OCI-LY1 (cell line): ENCODE measurements around the gene BUB1.

Source experiments
- H2AFZ ChIP-seq: fragments of 200-600 bp; sonication (generic), shearing (Covaris generic); 2 replicates; pipeline ENCODE4 v1.6.0; 2014; ENCODE audit warnings: antibody characterized with exemption, mild to moderate bottlenecking, low read length
- H3F3A ChIP-seq: fragments of 200-600 bp; sonication (generic), shearing (Covaris generic); 2 replicates; pipeline ENCODE4 v1.6.0; 2014; ENCODE audit warnings: mild to moderate bottlenecking, antibody characterized with exemption, low read length, moderate library complexity; ENCODE audit not compliant: insufficient read depth
- H3K27ac ChIP-seq: fragments of 200-600 bp; sonication (generic); 2 replicates; pipeline ENCODE4 v1.5.1; 2014; ENCODE audit warnings: low read length, mixed run types, mild to moderate bottlenecking, low read depth; ENCODE audit not compliant: poor library complexity, severe bottlenecking
- H3K27me3 ChIP-seq: fragments of 200-600 bp; sonication (generic); 2 replicates; pipeline ENCODE4 v1.6.0; 2014; ENCODE audit warnings: antibody characterized with exemption, mild to moderate bottlenecking, low read length, moderate library complexity; ENCODE audit not compliant: insufficient read depth
- H3K36me3 ChIP-seq: fragments of 200-600 bp; sonication (generic); 2 replicates; pipeline ENCODE4 v1.6.1; 2014; ENCODE audit warnings: mild to moderate bottlenecking, antibody characterized with exemption, low read length, moderate library complexity, mixed read lengths; ENCODE audit not compliant: insufficient read depth
- H3K4me1 ChIP-seq: fragments of 200-600 bp; sonication (generic); 2 replicates; pipeline ENCODE4 v1.5.1; 2014; ENCODE audit warnings: mild to moderate bottlenecking, low read length, moderate library complexity; ENCODE audit not compliant: insufficient read depth, severe bottlenecking
- H3K4me2 ChIP-seq: fragments of 200-600 bp; sonication (generic), shearing (Covaris generic); 2 replicates; pipeline ENCODE4 v1.6.1; 2014; ENCODE audit warnings: low read length
- H3K4me3 ChIP-seq: fragments of 200-600 bp; sonication (generic); 2 replicates; pipeline ENCODE4 v1.5.1; 2014; ENCODE audit warnings: low read length, low read depth, mild to moderate bottlenecking, mixed read lengths; ENCODE audit not compliant: poor library complexity, severe bottlenecking
- H3K79me2 ChIP-seq: fragments of 200-600 bp; shearing (Covaris generic); 2 replicates; pipeline ENCODE4 v1.6.1; 2016; ENCODE audit warnings: mixed run types, low read length, mixed read lengths; ENCODE audit not compliant: insufficient read depth
- H3K9ac ChIP-seq: fragments of 200-600 bp; sonication (generic), shearing (Covaris generic); 2 replicates; pipeline ENCODE4 v1.6.1; 2014; ENCODE audit warnings: mild to moderate bottlenecking, low read length, mixed read lengths
- H3K9me2 ChIP-seq: fragments of 200-600 bp; sonication (generic), shearing (Covaris generic); 2 replicates; pipeline ENCODE4 v1.6.1; 2014; ENCODE audit warnings: low read depth, mild to moderate bottlenecking, low read length, mixed read lengths
- H3K9me3 ChIP-seq: fragments of 200-600 bp; shearing (Covaris generic); 2 replicates; pipeline ENCODE4 v1.6.1; 2014; ENCODE audit warnings: low read length, mixed read lengths
- H4K20me1 ChIP-seq: fragments of 200-600 bp; sonication (generic), shearing (Covaris generic); 2 replicates; pipeline ENCODE4 v1.6.0; 2016; ENCODE audit warnings: mild to moderate bottlenecking, low read length; ENCODE audit not compliant: insufficient read depth
- CTCF ChIP-seq: fragments of 200-600 bp; sonication (generic), shearing (Covaris generic); IDR thresholded peaks from 2 replicates; pipeline ENCODE4 v1.5.1; 2017; ENCODE audit warnings: mild to moderate bottlenecking, antibody characterized with exemption, low read length, moderate library complexity, mixed read lengths
- EZH2 ChIP-seq: fragments of 200-600 bp; sonication (generic), shearing (Covaris generic); IDR thresholded peaks from 2 replicates; pipeline ENCODE4 v1.8.0; 2017; ENCODE audit warnings: borderline replicate concordance, mixed run types, mild to moderate bottlenecking, antibody characterized with exemption, low read length, moderate library complexity, mixed read lengths

Gene BUB1

GRCh38 chr2:110712737-110713136, 34.9 kb upstream of the BUB1 start:
- no peaks in the 10 kb centered on the region for H3K9me2 ChIP-seq
- H3K79me2 ChIP-seq, result no peaks in the 10 kb centered on the region
- peaks cover 3% of the 10 kb centered on the region; the same call in 1 of the 2 replicates for H3K27me3 ChIP-seq
- no peaks in the 10 kb centered on the region for H3K9me3 ChIP-seq
- H2AFZ ChIP-seq, result no peak overlapping the region
- H3F3A ChIP-seq, result no peaks in the 10 kb centered on the region
- no peaks in the 10 kb centered on the region for H4K20me1 ChIP-seq
- H3K4me2 ChIP-seq, result no peak overlapping the region
- no peaks in the 10 kb centered on the region for H3K36me3 ChIP-seq
- no peak overlapping the region for H3K27ac ChIP-seq
- H3K4me3 ChIP-seq, result no peak overlapping the region
- H3K9ac ChIP-seq, result no peak overlapping the region
- H3K4me1 ChIP-seq, result no peaks in the 10 kb centered on the region
- no peak for TF ChIP-seq CTCF
- no peak for TF ChIP-seq EZH2

- H3K9me2 ChIP-seq, result no peaks in the 10 kb centered on the region
- H3K9me3 ChIP-seq, result no peaks in the 10 kb centered on the region
- no peak overlapping the region for H3K4me3 ChIP-seq
- no peaks in the 10 kb centered on the region for H3K4me1 ChIP-seq
- no peak overlapping the region for H3K4me2 ChIP-seq
- no peaks in the 10 kb centered on the region for H4K20me1 ChIP-seq
- TF ChIP-seq CTCF (no peak), EZH2 (no peak)
- H3F3A ChIP-seq, result no peaks in the 10 kb centered on the region
- no peaks in the 10 kb centered on the region for H3K36me3 ChIP-seq
- no peaks in the 10 kb centered on the region for H3K27me3 ChIP-seq
- H3K9ac ChIP-seq, result no peak overlapping the region
- no peaks in the 10 kb centered on the region for H3K79me2 ChIP-seq
- no peak overlapping the region for H3K27ac ChIP-seq
- no peak overlapping the region for H2AFZ ChIP-seq
These were observed 30.6 kb upstream of the BUB1 start for GRCh38 chr2:110708455-110708854.

- TF ChIP-seq EZH2 (no peak), CTCF (no peak)
- Histone ChIP-seq H3K27me3 (no peaks in the 10 kb centered on the region), H3K4me2 (no peak overlapping the region), H2AFZ (no peak overlapping the region), H3K9me2 (no peaks in the 10 kb centered on the region), H3K9ac (no peak overlapping the region), H4K20me1 (no peaks in the 10 kb centered on the region), H3K4me3 (no peak overlapping the region), H3K36me3 (no peaks in the 10 kb centered on the region), H3F3A (no peaks in the 10 kb centered on the region), H3K4me1 (no peaks in the 10 kb centered on the region), H3K27ac (no peak overlapping the region), H3K9me3 (no peaks in the 10 kb centered on the region), H3K79me2 (no peaks in the 10 kb centered on the region)
These were observed 29.6 kb upstream of the BUB1 start for GRCh38 chr2:110707386-110707965.
